Gastroesophageal sphincter (tissue), 4 donors: ENCODE results near the gene SYT1. TPM values are rescaled to one million over a fixed set of nuclear protein-coding genes. Genes with fewer than 3 reads are reported as not detected.

ENCODE experiments used
- ATAC-seq: fragments of 150-250 bp; one replicate; pipeline ENCODE4 v1.9.1; 2016; ENCODE audit warnings: mild to moderate bottlenecking, moderate library complexity
- H3K27ac ChIP-seq, 4 donors: fragments of 200-600 bp; sonication (generic) in 3 of 4; 1 replicate in 3 of 4; 2 replicates in 1 of 4; pipeline ENCODE4 v1.5.1; 2016 to 2019
- H3K27me3 ChIP-seq: fragments of 200-600 bp; sonication (generic); one replicate; pipeline ENCODE4 v1.5.1; 2019
- H3K36me3 ChIP-seq, 2 donors: fragments of 200-600 bp; sonication (generic); one replicate each; pipeline ENCODE4 v1.5.1; 2019; ENCODE audit warnings: control low read depth in 1 of 2
- H3K4me1 ChIP-seq, 3 donors: fragments of 200-600 bp; sonication (generic); 1 replicate in 2 of 3; 2 replicates in 1 of 3; pipeline ENCODE4 v1.5.1; 2016 to 2019; ENCODE audit warnings: control low read depth in 2 of 3
- H3K4me3 ChIP-seq, 2 donors: fragments of 200-600 bp; sonication (generic); one replicate each; pipeline ENCODE4 v1.5.1; 2019; ENCODE audit warnings: mild to moderate bottlenecking in 1 of 2, moderate library complexity in 1 of 2
- H3K9me3 ChIP-seq, 3 donors: fragments of 200-600 bp; sonication (generic); one replicate each; pipeline ENCODE4 v1.5.1; 2017 to 2019; ENCODE audit warnings: control low read depth in 2 of 3
- CTCF ChIP-seq, 4 experiments: fragments of 200-600 bp in 2 of 4; fragments of 450-650 bp in 2 of 4; sonication (generic) in 1 of 4; IDR thresholded peaks; one replicate each; pipeline ENCODE4 v1.5.1; 2017 to 2019; ENCODE audit warnings: antibody characterized with exemption in 4 of 4, mild to moderate bottlenecking in 2 of 4, moderate library complexity in 2 of 4
- EP300 ChIP-seq: sonication (generic); formaldehyde crosslinking; IDR thresholded peaks from one replicate; pipeline ENCODE4 v1.6.1; 2017; ENCODE audit warnings: antibody characterized with exemption, mild to moderate bottlenecking
- POLR2A ChIP-seq, 2 donors: fragments of 450-650 bp; IDR thresholded peaks; one replicate each; pipeline ENCODE4 v1.6.1; 2017; ENCODE audit warnings: antibody characterized with exemption in 2 of 2, mild to moderate bottlenecking in 2 of 2, moderate library complexity in 1 of 2
- POLR2AphosphoS5 ChIP-seq: sonication (generic); formaldehyde crosslinking; IDR thresholded peaks from one replicate; pipeline ENCODE4 v1.6.1; 2017; ENCODE audit warnings: antibody characterized with exemption
- WGBS, 2 donors: methylation state at CpG; one replicate each; pipeline ENCODE4 v1.1.5; 2018; ENCODE audit warnings: low coverage in 1 of 2; 5-methylcytosine and 5-hydroxymethylcytosine counted together
- total RNA-seq, 4 donors: library from RNA; depleted of rRNA; stranded (reverse); fragments of >200 nt; gene quantifications; one replicate each; pipeline ENCODE4 v1.1.0, GENCODE V29; 2016

SYT1 gene
- total RNA-seq, 4 donors from 2014 or later: 1.9 to 6.6 (median 3.5) TPM

GRCh38 chr12:79415321-79415720 lies 550.7 kb downstream of the SYT1 start:
- Histone ChIP-seq H3K4me3 (no peak overlapping the region), H3K4me1 (peaks cover 0 to 10% (median 0%) of the 10 kb centered on the region in 3 donors), H3K9me3 (no peaks in the 10 kb centered on the region), H3K27me3 (no peaks in the 10 kb centered on the region), H3K27ac (no peak overlapping the region), H3K36me3 (no peaks in the 10 kb centered on the region)
- TF ChIP-seq POLR2AphosphoS5 (no peak), EP300 (no peak), POLR2A (IDR thresholded peaks at IDR 0.05) (no peak), CTCF (IDR thresholded peaks at IDR 0.05) (no peak)
- WGBS, 2 donors: 73 to 86% methylated on average over 2 of the region's 2 CpGs
- no peak for ATAC-seq

DNA sequence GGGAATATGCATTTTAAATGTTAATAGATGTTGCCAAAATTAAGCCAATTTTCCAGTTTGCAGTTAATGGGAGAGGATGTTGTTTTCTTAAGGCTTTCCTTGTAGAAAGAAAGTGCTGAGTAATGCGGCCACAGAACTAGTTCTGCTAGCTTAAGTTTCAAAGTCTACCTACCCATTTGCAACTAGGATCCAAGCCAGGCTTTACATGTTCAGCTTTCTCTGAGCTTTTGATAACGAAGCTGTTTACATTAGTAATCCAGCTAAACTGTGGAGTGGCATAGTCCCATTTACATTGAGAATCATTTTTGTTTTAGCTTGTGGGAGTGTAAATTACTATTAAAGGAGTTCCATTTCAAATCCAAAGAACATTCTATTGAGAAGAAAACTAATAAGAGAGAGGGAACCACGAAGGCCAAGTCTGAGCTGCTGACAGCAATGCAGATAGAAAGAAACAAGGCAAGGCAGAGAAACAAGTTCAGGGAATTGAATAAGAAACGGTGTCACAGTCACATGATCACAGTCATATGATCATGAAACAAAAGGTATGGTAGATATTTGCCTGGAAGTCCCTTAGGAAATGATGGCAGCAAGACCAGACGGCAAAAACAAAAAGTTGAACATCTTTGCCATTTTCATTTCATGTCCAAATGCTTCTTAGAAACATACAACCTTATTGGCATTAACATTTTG lies 551.3 kb downstream of the SYT1 start:
- H3K27ac ChIP-seq: no peak overlapping the region
- no peak for ATAC-seq
- H3K9me3 ChIP-seq: no peaks in the 10 kb centered on the region
- H3K36me3 ChIP-seq: no peaks in the 10 kb centered on the region
- H3K27me3 ChIP-seq: no peaks in the 10 kb centered on the region
- H3K4me1 ChIP-seq: peaks cover 0 to 12% (median 0%) of the 10 kb centered on the region in 3 donors
- 34 to 68% methylated on average over 5 of the region's 5 CpGs for WGBS, 2 donors
- H3K4me3 ChIP-seq: no peak overlapping the region
- TF ChIP-seq POLR2A (IDR thresholded peaks at IDR 0.05) (no peak), POLR2AphosphoS5 (no peak), CTCF (IDR thresholded peaks at IDR 0.05) (no peak), EP300 (no peak)

DNA sequence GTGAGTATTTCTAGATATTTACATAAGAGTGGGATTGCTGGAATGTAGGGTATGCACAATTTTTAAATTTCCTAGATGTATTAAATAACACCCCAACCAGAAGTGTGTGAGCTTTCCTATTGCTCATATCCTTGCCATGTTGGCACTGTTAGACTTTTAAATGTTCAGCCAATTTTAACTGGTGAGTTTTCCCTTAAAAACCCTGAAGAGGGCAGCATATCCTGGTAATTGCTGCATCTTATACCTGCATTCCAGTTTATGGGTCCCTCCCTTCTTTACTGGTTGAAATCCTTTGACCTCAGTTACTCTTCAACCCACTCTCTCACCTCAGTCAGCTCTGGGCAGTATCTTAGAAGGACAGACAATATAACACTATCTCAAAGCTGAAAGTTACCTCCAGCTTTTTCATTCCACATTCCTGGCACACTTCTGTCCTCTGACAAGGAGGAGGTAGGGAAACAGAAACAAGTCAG lies 555.6 kb downstream of the SYT1 start:
- Histone ChIP-seq H3K4me1 (peaks cover 0 to 28% (median 0%) of the 10 kb centered on the region in 3 donors), H3K4me3 (no peak overlapping the region), H3K27ac (peak overlapping the region; percentile 16 to 53 (median 44)), H3K36me3 (no peaks in the 10 kb centered on the region), H3K9me3 (no peaks in the 10 kb centered on the region), H3K27me3 (no peaks in the 10 kb centered on the region)
- ATAC-seq: peak; percentile 67
- no peak for TF ChIP-seq EP300
- peak in 3 of 4 experiments; percentile 41 to 58 (median 58) for TF ChIP-seq CTCF (IDR thresholded peaks at IDR 0.05)

- ATAC-seq: no peak
- H3K27ac ChIP-seq: peak overlapping the region in 1 of 4 donors; percentile 16
- no peaks in the 10 kb centered on the region for H3K36me3 ChIP-seq
- no peaks in the 10 kb centered on the region for H3K27me3 ChIP-seq
- no peaks in the 10 kb centered on the region for H3K9me3 ChIP-seq
- TF ChIP-seq EP300 (no peak), POLR2AphosphoS5 (no peak), POLR2A (IDR thresholded peaks at IDR 0.05) (no peak), CTCF (IDR thresholded peaks at IDR 0.05) (no peak)
- WGBS, 2 donors: 75 to 83% methylated on average over 1 of the region's 1 CpG
- H3K4me1 ChIP-seq: peaks cover 0 to 28% (median 0%) of the 10 kb centered on the region in 3 donors
- H3K4me3 ChIP-seq: no peak overlapping the region
Measured at GRCh38 chr12:79421236-79421740, 556.7 kb downstream of the SYT1 start.
